Measurements from ENCODE around the gene MSL3B.
A peak's percentile ranks its signal among the peaks of the same experiment; 100 is the strongest.

Gene MSL3B

DNA sequence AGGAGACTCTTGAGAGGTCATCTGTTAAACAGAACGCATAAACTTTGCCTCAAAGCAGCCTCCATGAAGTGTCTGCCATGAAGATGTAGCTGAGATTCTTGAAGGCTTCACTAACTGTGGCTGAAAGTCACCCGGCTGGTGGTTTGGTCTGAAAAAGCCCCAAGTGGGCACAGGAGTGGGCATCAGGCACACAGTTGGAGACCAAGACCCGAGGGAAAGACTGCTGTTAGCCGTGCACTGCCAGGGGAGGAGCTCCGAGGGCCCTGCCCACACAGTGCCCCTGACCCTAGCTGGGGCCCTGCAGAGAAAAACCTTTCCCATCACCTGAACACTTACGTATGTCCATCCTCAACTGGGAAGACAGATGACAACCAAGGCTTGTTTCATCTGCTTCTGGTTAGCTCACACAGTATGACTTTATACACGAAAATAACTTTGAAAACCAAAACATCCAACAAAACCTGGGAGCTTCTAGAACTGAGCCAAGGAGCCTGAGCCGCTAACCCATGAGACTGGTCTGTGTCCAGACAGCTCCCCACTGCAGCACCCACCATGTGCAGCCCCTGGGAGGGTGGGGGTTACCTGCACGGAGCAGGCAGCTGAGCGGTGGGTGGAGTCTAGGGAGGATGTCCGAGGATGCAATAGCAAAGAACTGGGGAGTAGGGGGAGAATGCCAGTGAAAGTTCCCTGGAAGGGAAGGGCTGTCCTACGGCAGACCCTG lies 29.3 kb downstream of the MSL3B start:
- H3K27me3 Mint-ChIP-seq (ENCODE audit: low read depth in 3 of 3), result peaks cover 0 to 2% (median 0%) of the 10 kb centered on the region in 3 donors
- intact Hi-C loops (cut with micrococcal nuclease), result no loop called here
- peak overlapping the region in 4 of 7 donors; percentile 3 to 84 (median 14) for H3K27ac Mint-ChIP-seq

DNA sequence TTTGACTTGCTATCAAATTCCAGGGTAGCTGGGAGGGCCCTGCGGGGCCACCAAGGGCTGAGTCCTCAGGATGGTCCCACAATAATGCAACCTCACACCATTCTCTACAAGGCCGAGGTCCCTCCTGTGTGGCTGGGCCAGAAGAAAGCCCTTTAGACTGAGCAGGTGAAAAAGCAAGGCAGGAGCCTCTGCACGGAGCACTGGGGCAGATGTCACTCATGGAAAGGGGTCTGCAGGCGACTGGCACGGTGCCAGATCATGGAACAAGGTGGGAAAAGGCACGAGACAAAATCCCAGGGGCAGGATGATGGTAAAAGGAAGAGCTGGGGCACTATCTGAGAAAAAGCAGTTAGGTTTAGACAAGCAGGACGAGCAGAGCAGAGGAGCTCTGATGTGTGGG lies 29.9 kb downstream of the MSL3B start:
- peaks cover 4% of the 10 kb centered on the region for H3K4me1 Mint-ChIP-seq
- peaks cover 0 to 2% (median 0%) of the 10 kb centered on the region in 3 donors for H3K27me3 Mint-ChIP-seq (ENCODE audit: low read depth in 3 of 3)
- Histone ChIP-seq H3K4me2 (replicated peaks; ENCODE audit: extremely low read depth, low read length, poor library complexity, severe bottlenecking) (no peak overlapping the region), H3K9me3 (replicated peaks in 1 of 2; ENCODE audit: control insufficient read depth in 1 of 2, insufficient read depth in 1 of 2, low read length in 2 of 2) (no peaks in the 10 kb centered on the region), H3K4me3 (replicated peaks in 1 of 3; ENCODE audit: low read depth in 2 of 3, low read length in 3 of 3) (no peak overlapping the region), H3K79me2 (ENCODE audit: insufficient read depth, low read length) (peaks cover 75% of the 10 kb centered on the region), H3K27ac (ENCODE audit: low read depth in 1 of 2, low read length in 2 of 2) (peak overlapping the region in 1 of 2 donors; percentile 28), H4K20me1 (ENCODE audit: insufficient read depth, low read length) (no peaks in the 10 kb centered on the region), H3K27me3 (ENCODE audit: control insufficient read depth in 2 of 2, insufficient read depth in 2 of 2, low read length in 2 of 2) (no peaks in the 10 kb centered on the region), H2AFZ (ENCODE audit: insufficient read depth, low read depth, low read length, poor library complexity, severe bottlenecking) (no peak overlapping the region), H3K9ac (ENCODE audit: insufficient read depth, low read length, poor library complexity, severe bottlenecking) (no peak overlapping the region), H3K4me1 (ENCODE audit: control insufficient read depth in 1 of 2, insufficient read depth in 2 of 2, low read length in 2 of 2) (no peaks in the 10 kb centered on the region), H3K36me3 (replicated peaks in 1 of 2; ENCODE audit: control insufficient read depth in 1 of 2, insufficient read depth in 2 of 2, low read length in 2 of 2) (peaks cover 84 to 97% of the 10 kb centered on the region in 2 donors)
- intact Hi-C loops (cut with micrococcal nuclease), result no loop called here
- H3K4me3 Mint-ChIP-seq, result no peak overlapping the region
- H3K27ac Mint-ChIP-seq, result peak overlapping the region in 4 of 7 donors; percentile 5 to 84 (median 50)
- H3K36me3 Mint-ChIP-seq, result peaks cover 91 to 96% of the 10 kb centered on the region in 2 donors
- no peaks in the 10 kb centered on the region for H3K9me3 Mint-ChIP-seq
- 94% methylated on average over 6 of the region's 7 CpGs for WGBS (ENCODE audit: insufficient coverage)
- DNase-seq, result no peak
- TF ChIP-seq, protein P1, sequence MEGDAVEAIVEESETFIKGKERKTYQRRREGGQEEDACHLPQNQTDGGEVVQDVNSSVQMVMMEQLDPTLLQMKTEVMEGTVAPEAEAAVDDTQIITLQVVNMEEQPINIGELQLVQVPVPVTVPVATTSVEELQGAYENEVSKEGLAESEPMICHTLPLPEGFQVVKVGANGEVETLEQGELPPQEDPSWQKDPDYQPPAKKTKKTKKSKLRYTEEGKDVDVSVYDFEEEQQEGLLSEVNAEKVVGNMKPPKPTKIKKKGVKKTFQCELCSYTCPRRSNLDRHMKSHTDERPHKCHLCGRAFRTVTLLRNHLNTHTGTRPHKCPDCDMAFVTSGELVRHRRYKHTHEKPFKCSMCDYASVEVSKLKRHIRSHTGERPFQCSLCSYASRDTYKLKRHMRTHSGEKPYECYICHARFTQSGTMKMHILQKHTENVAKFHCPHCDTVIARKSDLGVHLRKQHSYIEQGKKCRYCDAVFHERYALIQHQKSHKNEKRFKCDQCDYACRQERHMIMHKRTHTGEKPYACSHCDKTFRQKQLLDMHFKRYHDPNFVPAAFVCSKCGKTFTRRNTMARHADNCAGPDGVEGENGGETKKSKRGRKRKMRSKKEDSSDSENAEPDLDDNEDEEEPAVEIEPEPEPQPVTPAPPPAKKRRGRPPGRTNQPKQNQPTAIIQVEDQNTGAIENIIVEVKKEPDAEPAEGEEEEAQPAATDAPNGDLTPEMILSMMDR (IDR thresholded peaks at IDR 0.05), result no peak

More for the DNA sequence above, 29.3 kb downstream of the MSL3B start:
- H3K9me3 ChIP-seq (replicated peaks in 1 of 2; ENCODE audit: control insufficient read depth in 1 of 2, insufficient read depth in 1 of 2, low read length in 2 of 2), result no peaks in the 10 kb centered on the region
- H3K9ac ChIP-seq (ENCODE audit: insufficient read depth, low read length, poor library complexity, severe bottlenecking), result no peak overlapping the region
- H3K36me3 ChIP-seq (replicated peaks in 1 of 2; ENCODE audit: control insufficient read depth in 1 of 2, insufficient read depth in 2 of 2, low read length in 2 of 2), result peaks cover 88 to 100% of the 10 kb centered on the region in 2 donors
- DNase-seq, result no peak
- WGBS (ENCODE audit: insufficient coverage), result 92% methylated on average over 7 of the region's 12 CpGs
- TF ChIP-seq, protein P1 (IDR thresholded peaks at IDR 0.05), result no peak
- Mint-ChIP-seq H3K9me3 (no peaks in the 10 kb centered on the region), H3K4me3 (no peak overlapping the region), H3K36me3 (peaks cover 95 to 100% of the 10 kb centered on the region in 2 donors), H3K4me1 (peaks cover 4% of the 10 kb centered on the region)
- no peaks in the 10 kb centered on the region for H3K4me1 ChIP-seq (ENCODE audit: control insufficient read depth in 1 of 2, insufficient read depth in 2 of 2, low read length in 2 of 2)
- peak overlapping the region in 1 of 2 donors; percentile 28 for H3K27ac ChIP-seq (ENCODE audit: low read depth in 1 of 2, low read length in 2 of 2)
- H3K27me3 ChIP-seq (ENCODE audit: control insufficient read depth in 2 of 2, insufficient read depth in 2 of 2, low read length in 2 of 2), result no peaks in the 10 kb centered on the region
- no peak overlapping the region for H2AFZ ChIP-seq (ENCODE audit: insufficient read depth, low read depth, low read length, poor library complexity, severe bottlenecking)
- H3K4me2 ChIP-seq (replicated peaks; ENCODE audit: extremely low read depth, low read length, poor library complexity, severe bottlenecking), result no peak overlapping the region
- H4K20me1 ChIP-seq (ENCODE audit: insufficient read depth, low read length), result no peaks in the 10 kb centered on the region
- H3K4me3 ChIP-seq (replicated peaks in 1 of 3; ENCODE audit: low read depth in 2 of 3, low read length in 3 of 3), result no peak overlapping the region
- peaks cover 81% of the 10 kb centered on the region for H3K79me2 ChIP-seq (ENCODE audit: insufficient read depth, low read length)
